ENCODE results near the gene ZNF385A. TPM values are rescaled to one million over a fixed set of nuclear protein-coding genes. Genes with fewer than 3 reads are reported as not detected.

ZNF385A gene
- total RNA-seq, 4 donors from 2014 or later, result 0.26 to 16.9 (median 3.2) TPM

GRCh38 chr12:54377797-54378515, 6.6 kb downstream of the ZNF385A start:
- peak overlapping the region in 1 of 2 donors; percentile 64 for H3K27ac ChIP-seq
- no peaks in the 10 kb centered on the region for H3K9me3 ChIP-seq

GRCh38 chr12:54377007-54377406, 7.5 kb downstream of the ZNF385A start:
- Histone ChIP-seq H3K9me3 (no peaks in the 10 kb centered on the region), H3K27me3 (no peaks in the 10 kb centered on the region), H3K36me3 (no peaks in the 10 kb centered on the region), H3K27ac (peak overlapping the region; percentile 30 to 64), H3K4me1 (peaks cover 0 to 4% of the 10 kb centered on the region in 2 donors), H3K4me3 (no peak overlapping the region)
- TF ChIP-seq CTCF (IDR thresholded peaks at IDR 0.05), result no peak
- TF ChIP-seq POLR2A (IDR thresholded peaks at IDR 0.05), result no peak
- DNase-seq, result no peak
- intact Hi-C loops (cut with DNase I; ENCODE audit: low total_unique reads), result loop anchor here (10.0 kb wide), 1 partner anchor 162 kb away; no protein-coding TSS in a partner anchor

More at GRCh38 chr12:54377797-54378515, 6.6 kb downstream of the ZNF385A start:
- no peak for TF ChIP-seq POLR2A (IDR thresholded peaks at IDR 0.05)
- TF ChIP-seq CTCF (IDR thresholded peaks at IDR 0.05), result no peak
- H3K27me3 ChIP-seq, result no peaks in the 10 kb centered on the region
- peak in 1 of 2 donors; percentile 17 for DNase-seq
- no peaks in the 10 kb centered on the region for H3K36me3 ChIP-seq
- no peak overlapping the region for H3K4me3 ChIP-seq
- peaks cover 0 to 4% of the 10 kb centered on the region in 2 donors for H3K4me1 ChIP-seq
- intact Hi-C loops (cut with DNase I; ENCODE audit: low total_unique reads), result loop anchor here (10.0 kb wide), 1 partner anchor 163 kb away; no protein-coding TSS in a partner anchor

- H3K36me3 ChIP-seq, result no peaks in the 10 kb centered on the region
- no peak overlapping the region for H3K4me3 ChIP-seq
- intact Hi-C loops (cut with DNase I; ENCODE audit: low total_unique reads), result loop anchor here (10.0 kb wide), 1 partner anchor 162 kb away; no protein-coding TSS in a partner anchor
- peak overlapping the region; percentile 30 to 64 for H3K27ac ChIP-seq
- H3K9me3 ChIP-seq, result no peaks in the 10 kb centered on the region
- H3K27me3 ChIP-seq, result no peaks in the 10 kb centered on the region
- peaks cover 0 to 4% of the 10 kb centered on the region in 2 donors for H3K4me1 ChIP-seq
- DNase-seq, result peak; percentile 27 to 59
- TF ChIP-seq POLR2A (IDR thresholded peaks at IDR 0.05), result no peak
- TF ChIP-seq CTCF (IDR thresholded peaks at IDR 0.05), result no peak
Measured at GRCh38 chr12:54376596-54376995, 7.9 kb downstream of the ZNF385A start.

- H3K27ac ChIP-seq, result peak overlapping the region in 1 of 2 donors; percentile 26
- no peaks in the 10 kb centered on the region for H3K27me3 ChIP-seq
- H3K36me3 ChIP-seq, result no peaks in the 10 kb centered on the region
- no peak for TF ChIP-seq CTCF (IDR thresholded peaks at IDR 0.05)
- no peak for TF ChIP-seq POLR2A (IDR thresholded peaks at IDR 0.05)
- peaks cover 0 to 4% of the 10 kb centered on the region in 2 donors for H3K4me1 ChIP-seq
- H3K9me3 ChIP-seq, result no peaks in the 10 kb centered on the region
- DNase-seq, result no peak
- H3K4me3 ChIP-seq, result no peak overlapping the region
- intact Hi-C loops (cut with DNase I; ENCODE audit: low total_unique reads), result loop anchor here (10.0 kb wide), 1 partner anchor 160 kb away; no protein-coding TSS in a partner anchor
Measured at GRCh38 chr12:54375259-54375579, 9.3 kb downstream of the ZNF385A start.

GRCh38 chr12:54374562-54375258, 9.8 kb downstream of the ZNF385A start:
- intact Hi-C loops (cut with DNase I; ENCODE audit: low total_unique reads), result loop anchor here (10.0 kb wide), 1 partner anchor 160 kb away; no protein-coding TSS in a partner anchor
- no peak overlapping the region for H3K4me3 ChIP-seq
- H3K27ac ChIP-seq, result peak overlapping the region in 1 of 2 donors; percentile 26
- H3K9me3 ChIP-seq, result no peaks in the 10 kb centered on the region
- no peaks in the 10 kb centered on the region for H3K27me3 ChIP-seq
- H3K4me1 ChIP-seq, result peaks cover 0 to 4% of the 10 kb centered on the region in 2 donors
- no peaks in the 10 kb centered on the region for H3K36me3 ChIP-seq
- TF ChIP-seq POLR2A (IDR thresholded peaks at IDR 0.05), result no peak
- TF ChIP-seq CTCF (IDR thresholded peaks at IDR 0.05), result no peak
- DNase-seq, result peak in 1 of 2 donors; percentile 17
